T-helper 2 cell (primary cell): Measurements from ENCODE around the gene APOBEC3B.
"Not testable (repeated sequence)": the region's sequence is repeated elsewhere in the genome, so short reads cannot be mapped to it uniquely, and the experiment has no call there.

ENCODE experiments used
- DNase-seq, 5 experiments: peaks; one replicate each; pipeline versions ENCODE4 v3.0.0 to v3.0.0-alpha.2; 2012 to 2022

APOBEC3B gene

GRCh38 chr22:39008271-39008850 is 26.2 kb downstream of the APOBEC3B start:
- not testable (repeated sequence) for DNase-seq

DNA sequence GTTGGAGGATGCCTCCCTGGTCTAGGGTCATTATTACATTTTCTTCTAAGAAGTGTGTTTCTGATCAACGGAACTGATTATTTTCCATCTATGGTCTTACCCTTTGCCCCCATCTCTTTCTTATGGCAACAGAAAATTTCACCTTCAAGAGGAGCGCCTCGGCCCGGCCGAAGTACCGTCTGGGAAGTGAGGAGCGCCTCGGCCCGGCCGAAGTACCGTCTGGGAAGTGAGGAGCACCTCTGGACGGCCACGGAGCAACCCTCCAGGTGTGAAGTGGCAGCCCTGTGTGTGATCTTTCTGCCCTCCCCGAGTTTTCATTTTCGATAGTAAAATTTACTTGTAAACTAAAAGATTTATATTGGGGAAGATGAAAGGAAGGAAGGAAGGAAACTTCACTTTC is 28.8 kb downstream of the APOBEC3B start:
- DNase-seq: no peak

DNA sequence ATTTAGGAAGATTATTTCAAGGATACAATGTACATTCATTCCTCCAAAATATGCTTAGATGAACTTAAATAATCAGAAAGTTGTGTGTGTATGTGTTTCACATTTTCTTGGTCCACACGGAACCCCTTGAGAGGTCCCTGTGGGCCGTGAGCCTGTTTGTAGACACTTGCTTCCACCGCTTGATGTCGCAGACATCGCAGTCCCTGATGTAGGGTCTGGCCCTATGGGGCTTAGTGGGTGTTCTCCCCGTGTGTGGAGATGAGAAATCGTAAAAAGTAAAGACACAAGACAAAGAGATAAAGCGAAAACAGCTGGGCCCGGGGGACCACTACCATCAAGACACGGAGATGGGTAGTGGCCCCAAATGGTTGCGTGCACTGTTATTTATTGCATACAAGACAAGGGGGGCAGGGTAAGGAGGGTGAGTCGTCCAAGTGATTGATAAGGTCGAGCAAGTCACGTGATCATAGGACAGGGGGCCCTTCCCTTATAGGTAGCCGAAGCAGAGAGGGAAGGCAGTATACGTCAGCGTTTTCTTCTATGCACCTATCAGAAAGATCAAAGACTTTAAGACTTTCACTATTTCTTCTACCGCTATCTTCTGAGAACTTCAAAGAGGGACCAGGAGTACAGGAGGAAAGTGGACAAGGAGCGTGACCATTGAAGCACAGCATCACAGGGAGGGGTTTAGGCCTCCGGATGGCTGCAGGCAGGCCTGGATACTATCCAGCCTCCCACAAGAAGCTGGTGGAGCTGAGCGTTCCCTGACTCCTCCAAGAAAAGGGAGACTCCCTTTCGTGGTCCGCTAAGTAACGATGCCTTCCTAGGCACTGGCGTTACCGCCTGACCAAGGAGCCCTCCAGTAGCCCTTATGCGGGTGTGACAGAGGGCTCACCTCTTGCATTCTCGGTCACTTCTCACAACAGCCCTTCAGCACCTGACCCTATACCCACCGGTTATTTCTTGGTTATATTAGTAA is 30.7 kb downstream of the APOBEC3B start:
- DNase-seq: peak in 1 of 5 experiments; percentile 16

- DNase-seq: peak in 1 of 5 experiments; percentile 20
Observed at GRCh38 chr22:39013561-39013941, 31.4 kb downstream of the APOBEC3B start.

DNA sequence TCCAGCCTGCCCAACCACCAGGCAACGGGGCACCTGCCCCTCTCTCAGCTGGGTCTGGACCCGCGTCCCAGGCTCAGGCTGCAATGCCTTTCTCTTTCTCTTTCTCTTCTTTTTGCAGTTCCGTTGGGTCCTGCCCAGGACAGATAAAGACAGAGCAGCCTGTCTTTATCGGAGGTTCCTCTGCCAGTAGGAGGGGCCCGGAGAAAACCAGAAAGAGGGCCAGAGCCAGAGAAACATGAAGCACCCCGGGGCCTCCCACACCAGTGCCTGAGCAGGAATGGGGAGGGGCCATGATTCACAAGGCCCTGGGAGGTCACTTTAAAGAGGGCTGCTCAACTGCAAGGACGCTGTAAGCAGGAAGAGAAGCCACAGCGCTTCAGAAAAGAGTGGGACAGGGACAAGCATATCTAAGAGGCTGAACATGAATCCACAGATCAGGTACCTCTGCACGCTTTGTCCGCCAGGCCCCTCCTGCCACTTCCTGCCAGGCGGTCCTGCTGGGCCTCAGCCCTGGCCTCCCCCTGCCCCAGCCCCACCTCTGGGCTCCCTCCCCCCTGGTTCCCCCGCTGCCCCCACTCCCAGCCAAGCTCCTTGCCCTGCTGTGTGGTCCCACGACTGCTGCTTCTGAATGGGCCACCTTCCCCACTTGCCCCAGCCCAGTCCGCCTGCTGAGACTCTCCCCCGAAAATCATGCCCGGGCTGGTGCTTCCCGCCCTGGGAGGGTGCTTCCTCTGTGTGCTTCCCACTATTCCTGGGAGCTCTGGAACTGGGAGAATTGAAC is 32.0 kb downstream of the APOBEC3B start, which contains the start of gene APOBEC3C:
APOBEC3C (plus strand) TSS at position 316 of the 781 bp plus-strand sequence; CDS start at position 422, 106 bp downstream.
- peak in 4 of 5 experiments; percentile 54 to 93 (median 68) for DNase-seq

DNA sequence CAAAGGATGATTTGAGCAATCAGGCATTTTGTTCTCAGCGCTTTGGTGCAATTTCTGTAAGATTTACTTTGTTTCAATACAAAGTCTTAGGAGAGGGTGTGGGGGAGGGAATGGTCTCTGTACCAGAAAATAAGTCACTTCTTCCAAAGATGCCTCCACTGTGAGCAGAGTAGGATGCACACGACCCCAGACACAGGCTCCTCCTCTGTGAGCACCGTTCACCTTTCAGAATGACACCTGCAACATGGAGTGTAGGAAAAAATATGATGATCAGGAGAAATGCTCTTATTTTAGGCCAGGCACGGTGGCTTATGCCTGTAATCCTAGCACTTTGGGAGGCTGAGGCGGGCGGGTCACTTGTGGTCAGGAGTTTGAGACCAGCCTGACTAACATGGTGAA is 32.6 kb downstream of the APOBEC3B start:
- DNase-seq: peak in 1 of 5 experiments; percentile 38

DNA sequence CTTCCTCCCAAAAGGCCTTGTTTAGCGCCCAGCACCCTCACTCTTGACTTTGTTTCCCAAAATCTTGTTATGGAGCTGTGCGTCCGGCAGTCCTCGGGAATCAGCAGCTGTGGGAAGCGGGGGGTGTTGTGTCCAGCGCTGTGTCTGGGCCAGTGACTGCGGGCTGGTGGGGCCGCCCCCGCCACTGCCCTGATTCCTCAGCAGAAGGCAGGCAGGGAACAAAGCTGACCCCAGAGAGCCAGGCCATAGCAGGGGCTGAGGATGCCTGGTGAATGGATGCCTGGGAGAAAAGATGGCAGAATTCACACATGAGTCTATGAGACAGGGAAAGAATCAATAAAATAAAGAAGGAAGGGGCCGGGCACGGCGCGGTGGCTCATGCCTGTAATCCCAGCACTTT is 34.4 kb downstream of the APOBEC3B start:
- no peak for DNase-seq

- DNase-seq: no peak
Observed at GRCh38 chr22:39017596-39018365, 35.6 kb downstream of the APOBEC3B start.

DNA sequence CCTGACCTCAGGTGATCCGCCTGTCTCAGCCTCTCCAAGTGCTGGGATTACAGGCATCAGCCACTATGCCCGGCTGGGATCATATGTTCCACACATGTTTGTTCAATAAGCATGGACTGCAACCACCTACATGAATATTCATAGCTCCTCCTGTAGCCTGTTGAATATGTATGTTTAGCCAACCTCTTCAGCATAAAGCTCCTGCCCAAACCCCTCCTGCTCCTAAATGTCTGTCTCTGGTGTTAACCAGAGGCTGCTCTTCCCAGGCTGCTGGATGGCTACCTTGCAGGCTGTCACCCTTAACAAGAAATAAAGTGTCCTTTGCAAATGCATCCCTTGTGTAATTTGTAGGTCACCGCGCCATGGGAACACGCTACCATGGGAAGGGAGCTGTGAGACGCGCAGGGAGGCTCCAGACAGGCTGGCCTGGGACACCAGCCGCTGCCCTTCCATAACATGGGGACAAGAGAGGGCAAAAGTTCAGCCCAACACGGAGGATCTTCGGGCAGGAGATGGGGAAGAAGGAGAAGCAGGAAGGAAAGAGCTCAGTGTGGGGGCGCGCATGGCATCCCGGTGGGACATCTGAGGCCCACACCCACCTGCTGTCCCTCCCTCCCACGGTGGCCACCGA is 38.0 kb downstream of the APOBEC3B start:
- peak in 1 of 5 experiments; percentile 23 for DNase-seq

DNA sequence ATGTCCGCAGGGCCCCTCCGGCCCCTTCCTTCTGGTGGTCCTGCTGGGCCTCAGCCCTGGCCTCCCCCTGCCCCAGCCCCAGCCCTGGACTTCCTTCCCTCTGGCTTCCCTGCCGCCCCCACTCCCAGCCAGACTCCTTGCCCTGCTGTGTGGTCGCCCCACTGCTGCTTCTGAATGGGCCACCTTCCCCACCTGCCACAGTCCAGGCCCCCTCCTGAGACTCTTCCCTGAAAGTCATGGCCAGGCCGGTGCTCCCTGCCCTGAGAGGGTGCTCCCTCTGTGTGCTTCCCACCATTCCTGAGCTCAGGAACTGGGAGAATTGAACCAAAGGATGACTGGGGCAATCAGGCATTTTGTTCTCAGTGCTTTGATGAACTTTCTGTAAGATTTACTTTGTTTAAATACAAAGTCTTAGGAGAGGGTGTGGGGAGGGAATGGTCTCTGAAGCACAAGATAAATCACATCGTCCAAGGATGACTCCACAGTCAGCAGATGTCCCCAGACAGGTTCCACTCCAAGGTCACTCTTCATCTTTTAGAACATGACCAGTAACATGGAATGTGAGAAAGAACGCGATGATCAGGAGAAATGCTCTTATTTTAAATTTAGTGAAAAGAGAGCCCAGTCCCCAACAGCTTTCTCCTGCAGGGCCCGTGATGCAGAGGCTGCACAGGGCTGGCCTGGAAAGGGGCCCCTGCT is 39.6 kb downstream of the APOBEC3B start:
- DNase-seq: peak in 1 of 5 experiments; percentile 20

GRCh38 chr22:39024519-39025308 is 42.6 kb downstream of the APOBEC3B start:
- peak in 3 of 5 experiments; percentile 13 to 53 (median 40) for DNase-seq

DNA sequence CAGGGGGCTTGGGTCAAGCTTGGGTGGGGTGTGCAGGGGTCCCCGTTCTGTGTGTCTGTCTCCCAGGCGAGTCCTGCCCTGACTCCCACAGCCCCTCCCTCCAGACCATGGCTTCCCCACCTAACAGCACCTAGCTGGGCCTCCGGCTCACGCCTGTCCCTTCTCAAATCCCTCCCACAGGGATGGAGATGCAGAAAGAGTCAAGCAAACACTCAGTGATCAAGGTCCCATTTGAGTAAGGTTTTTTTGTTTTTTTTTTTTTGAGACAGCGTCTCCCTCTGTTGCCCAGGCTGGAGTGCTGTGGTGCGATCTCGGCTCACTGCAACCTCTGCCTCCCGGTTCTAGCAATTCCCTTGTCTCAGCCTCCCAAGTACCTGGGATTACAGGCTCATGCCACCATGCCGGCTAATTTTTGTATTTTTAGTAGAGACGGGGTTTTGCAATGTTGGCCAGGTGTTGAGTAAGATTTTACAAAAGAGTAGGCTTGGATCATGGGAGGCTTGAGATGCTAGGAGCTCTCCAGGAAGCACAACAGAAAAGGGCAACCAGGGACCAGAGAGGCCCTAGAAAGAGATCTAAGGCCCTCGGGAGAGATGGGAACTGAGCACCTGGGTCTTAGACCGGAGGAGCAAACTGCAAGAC is 44.5 kb downstream of the APOBEC3B start:
- no peak for DNase-seq

DNA sequence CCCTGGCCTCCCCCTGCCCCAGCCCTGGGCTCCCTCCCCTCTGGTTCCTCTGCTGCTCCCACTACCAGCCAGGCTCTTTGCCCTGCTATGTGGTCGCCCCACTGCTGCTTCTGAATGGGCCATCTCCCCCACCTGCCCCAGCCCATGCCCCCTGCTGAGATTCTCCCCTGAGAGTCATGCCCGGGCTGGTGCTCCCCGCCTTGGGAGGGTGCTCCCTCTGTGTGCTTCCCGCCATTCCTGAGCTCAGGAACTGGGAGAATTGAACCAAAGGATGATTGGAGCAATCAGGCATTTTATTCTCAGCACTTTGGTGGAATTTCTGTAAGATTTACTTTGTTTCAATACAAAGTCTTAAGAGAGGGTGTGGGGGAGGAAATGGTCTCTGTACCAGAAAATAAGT is 45.6 kb downstream of the APOBEC3B start:
- DNase-seq: no peak

DNA sequence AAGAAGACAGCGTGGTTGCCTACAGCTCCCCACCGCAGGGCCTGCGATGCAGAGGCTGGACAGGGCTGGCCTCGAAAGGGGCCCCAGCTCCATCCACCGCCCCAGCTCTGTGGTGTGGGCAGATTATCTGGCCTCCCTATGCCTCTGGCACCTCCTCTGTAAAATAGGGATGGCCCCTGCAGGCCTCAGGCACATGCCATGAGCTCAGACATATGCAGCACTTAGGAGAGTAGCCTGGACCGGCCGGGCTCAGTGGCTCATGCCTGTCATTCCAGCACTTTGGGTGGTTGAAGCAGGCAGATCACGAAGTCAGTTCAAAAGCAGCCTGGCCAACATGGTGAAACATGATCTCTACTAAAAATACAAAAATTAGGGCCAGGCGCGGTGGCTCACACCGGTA is 46.1 kb downstream of the APOBEC3B start:
- no peak for DNase-seq

DNA sequence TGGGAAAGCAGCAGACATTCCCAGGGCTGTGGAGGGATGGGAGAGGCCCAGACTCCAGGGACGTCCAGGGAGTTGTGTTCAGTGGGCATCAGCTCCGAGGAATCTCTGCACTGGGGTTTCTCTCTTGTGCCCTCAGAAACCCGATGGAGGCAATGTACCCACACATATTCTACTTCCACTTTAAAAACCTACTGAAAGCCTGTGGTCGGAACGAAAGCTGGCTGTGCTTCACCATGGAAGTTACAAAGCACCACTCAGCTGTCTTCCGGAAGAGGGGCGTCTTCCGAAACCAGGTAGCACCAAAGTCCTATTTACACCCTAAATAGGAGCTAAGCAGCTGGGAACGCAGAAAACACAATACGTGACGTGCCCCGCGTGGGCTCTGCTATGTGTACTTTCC is 47.1 kb downstream of the APOBEC3B start:
- DNase-seq: no peak

GRCh38 chr22:39030705-39031104 is 48.6 kb downstream of the APOBEC3B start:
- DNase-seq: no peak

DNA sequence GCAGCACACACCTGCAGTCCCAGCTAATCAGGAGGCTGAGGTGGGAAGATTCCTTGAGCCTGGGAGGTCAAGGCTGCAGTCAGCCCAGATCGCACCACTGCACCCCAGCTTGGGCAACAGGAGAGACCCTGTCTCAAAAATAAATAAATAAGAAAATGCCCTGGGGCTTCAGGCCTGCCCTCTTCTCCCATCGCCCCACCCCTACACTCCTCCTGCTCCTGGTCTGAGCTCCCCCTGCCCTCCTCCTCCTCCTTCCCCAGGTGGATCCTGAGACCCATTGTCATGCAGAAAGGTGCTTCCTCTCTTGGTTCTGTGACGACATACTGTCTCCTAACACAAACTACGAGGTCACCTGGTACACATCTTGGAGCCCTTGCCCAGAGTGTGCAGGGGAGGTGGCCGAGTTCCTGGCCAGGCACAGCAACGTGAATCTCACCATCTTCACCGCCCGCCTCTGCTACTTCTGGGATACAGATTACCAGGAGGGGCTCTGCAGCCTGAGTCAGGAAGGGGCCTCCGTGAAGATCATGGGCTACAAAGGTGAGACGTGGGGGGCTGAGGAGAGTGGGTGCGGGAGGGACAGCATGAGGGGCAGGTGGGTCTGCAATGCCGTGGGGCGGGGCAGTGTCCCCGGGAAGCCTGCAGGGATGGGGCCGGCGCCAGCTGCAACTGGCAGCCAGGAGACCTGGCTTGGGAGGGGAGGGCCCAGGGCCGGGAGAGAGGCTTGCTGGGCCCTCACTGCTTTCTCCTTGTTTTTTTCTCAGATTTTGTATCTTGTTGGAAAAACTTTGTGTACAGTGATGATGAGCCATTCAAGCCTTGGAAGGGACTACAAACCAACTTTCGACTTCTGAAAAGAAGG is 49.5 kb downstream of the APOBEC3B start:
- not testable (repeated sequence) for DNase-seq

DNA sequence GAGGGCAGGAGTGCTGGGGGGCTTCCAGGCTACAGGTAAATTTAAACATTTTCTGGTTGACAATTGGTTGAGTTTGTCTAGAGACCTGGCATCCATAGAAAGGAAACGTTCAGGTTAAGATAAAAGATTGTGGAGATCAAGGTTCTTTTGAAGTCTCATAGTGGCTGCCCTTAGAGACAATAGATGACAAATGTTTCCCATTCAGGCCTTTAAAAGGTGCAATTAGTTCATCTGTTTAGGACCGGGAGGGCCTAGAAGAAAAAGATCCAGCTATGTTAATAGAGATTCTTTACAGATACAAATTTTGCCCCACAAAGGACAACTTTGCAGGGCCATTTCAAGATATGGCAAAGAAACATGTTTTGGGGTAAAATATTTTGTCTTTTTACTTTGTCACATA is 54.9 kb downstream of the APOBEC3B start:
- not testable (repeated sequence) for DNase-seq
